Transverse colon (tissue), 4 donors: ENCODE measurements around the gene PGS1. TPM values are rescaled to one million over a fixed set of nuclear protein-coding genes. Genes with fewer than 3 reads are reported as not detected.

Experiments used
- DNase-seq: peaks from one replicate; pipeline ENCODE4 v3.0.0-alpha.2; 2019
- H3K27ac ChIP-seq, 4 donors: fragments of 200-600 bp; sonication (generic); 2 replicates each; pipeline ENCODE4 v1.5.1; 2016 to 2018; ENCODE audit warnings: inconsistent platforms in 4 of 4
- H3K27me3 ChIP-seq: fragments of 200-600 bp; sonication (generic); 2 replicates; pipeline ENCODE4 v1.5.1; 2017; ENCODE audit warnings: inconsistent platforms
- H3K36me3 ChIP-seq, 4 donors: fragments of 200-600 bp; sonication (generic); 2 replicates each; pipeline ENCODE4 v1.5.1; 2017 to 2019; ENCODE audit warnings: inconsistent platforms in 4 of 4
- H3K4me1 ChIP-seq, 4 donors: fragments of 200-600 bp; sonication (generic); 2 replicates each; pipeline ENCODE4 v1.5.1; 2017 to 2020; ENCODE audit warnings: inconsistent platforms in 4 of 4
- H3K4me3 ChIP-seq, 4 donors: fragments of 200-600 bp; sonication (generic); 1 replicate in 1 of 4; 2 replicates in 3 of 4; pipeline versions ENCODE4 v1.5.1 to v1.6.1; 2017 to 2019; ENCODE audit warnings: inconsistent platforms in 4 of 4
- H3K9me3 ChIP-seq, 2 donors: fragments of 200-600 bp; sonication (generic); 2 replicates each; pipeline ENCODE4 v1.5.1; 2017 to 2019; ENCODE audit warnings: inconsistent platforms in 2 of 2
- CTCF ChIP-seq, 5 experiments: fragments of 200-600 bp in 3 of 5; fragments of 450-650 bp in 2 of 5; sonication (generic) in 3 of 5; IDR thresholded peaks; 1 replicate in 2 of 5; 2 replicates in 3 of 5; pipeline ENCODE4 v1.5.1; 2016 to 2017; ENCODE audit warnings: antibody characterized with exemption in 5 of 5, inconsistent platforms in 3 of 5, mild to moderate bottlenecking in 2 of 5, moderate library complexity in 1 of 5
- EP300 ChIP-seq: sonication (generic); formaldehyde crosslinking; IDR thresholded peaks from one replicate; pipeline ENCODE4 v1.6.1; 2017; ENCODE audit warnings: antibody characterized with exemption, low read depth
- POLR2A ChIP-seq: fragments of 450-650 bp; IDR thresholded peaks from one replicate; pipeline ENCODE4 v1.6.1; 2016; ENCODE audit warnings: antibody characterized with exemption, mild to moderate bottlenecking, moderate library complexity
- POLR2AphosphoS5 ChIP-seq, 3 donors: sonication (generic); formaldehyde crosslinking; IDR thresholded peaks; one replicate each; pipeline ENCODE4 v1.6.1; 2016; ENCODE audit warnings: antibody characterized with exemption in 3 of 3
- WGBS, 2 donors: methylation state at CpG; one replicate each; pipeline ENCODE4 v1.1.5; 2018; ENCODE audit warnings: low coverage in 1 of 2; 5-methylcytosine and 5-hydroxymethylcytosine counted together
- in situ Hi-C, 4 donors: fragments of 200-750 bp; cut with MboI; loops; one replicate each; pipeline versions ENCODE4 v1.15.0 to v1.15.1; 2017; ENCODE audit warnings: low sequenced_read_pairs in 3 of 4, low pct_ligation_motif_present in 1 of 4, low pct_unique_long_range_greater_than_20kb in 1 of 4
- intact Hi-C: fragments of 100-400 bp; cut with DNase I; formaldehyde crosslinking; loops from one replicate; pipeline ENCODE4 v1.15.1; 2023; ENCODE audit warnings: low total_unique reads
- total RNA-seq, 4 donors: library from RNA; depleted of rRNA; stranded (reverse); fragments of >200 nt; gene quantifications; one replicate each; pipeline ENCODE4 v1.1.0, GENCODE V29; 2016

Gene PGS1
- total RNA-seq, 4 donors from 2014 or later: 32.1 to 77.6 (median 60.1) TPM

GRCh38 chr17:78433013-78433727 is 54.7 kb downstream of the PGS1 start:
- Histone ChIP-seq H3K27me3 (peaks cover 8% of the 10 kb centered on the region), H3K36me3 (no peaks in the 10 kb centered on the region), H3K4me1 (peaks cover 0 to 3% (median 0%) of the 10 kb centered on the region in 4 donors), H3K27ac (no peak overlapping the region), H3K4me3 (no peak overlapping the region), H3K9me3 (no peaks in the 10 kb centered on the region)
- in situ Hi-C loops: loop anchor here in 1 of 4 donors (25.0 kb wide), 1 partner anchor 346 kb away; no protein-coding TSS in a partner anchor
- WGBS, 2 donors: 54% methylated on average over 19 of the region's 20 CpGs; no CpG with 5 or more reads in 1 of the 2 donors
- intact Hi-C loops: no loop called here
- TF ChIP-seq CTCF (IDR thresholded peaks at IDR 0.05): no peak
- TF ChIP-seq EP300: no peak
- no peak for TF ChIP-seq POLR2A
- no peak for TF ChIP-seq POLR2AphosphoS5 (IDR thresholded peaks at IDR 0.05)
- no peak for DNase-seq

GRCh38 chr17:78433780-78434335 is 55.4 kb downstream of the PGS1 start:
- peaks cover 8% of the 10 kb centered on the region for H3K27me3 ChIP-seq
- no peaks in the 10 kb centered on the region for H3K4me1 ChIP-seq
- H3K27ac ChIP-seq: no peak overlapping the region
- no peak for DNase-seq
- no peaks in the 10 kb centered on the region for H3K9me3 ChIP-seq
- no peak for TF ChIP-seq CTCF (IDR thresholded peaks at IDR 0.05)
- TF ChIP-seq POLR2A: no peak
- no peak for TF ChIP-seq POLR2AphosphoS5 (IDR thresholded peaks at IDR 0.05)
- TF ChIP-seq EP300: no peak
- no peak overlapping the region for H3K4me3 ChIP-seq
- intact Hi-C loops: no loop called here
- WGBS, 2 donors: 29 to 85% methylated on average over 1 to 13 of the region's 13 CpGs
- H3K36me3 ChIP-seq: no peaks in the 10 kb centered on the region
- in situ Hi-C loops: loop anchor here in 1 of 4 donors (25.0 kb wide), 1 partner anchor 347 kb away; no protein-coding TSS in a partner anchor

- no peak overlapping the region for H3K4me3 ChIP-seq
- intact Hi-C loops (no loop called here), in situ Hi-C loops (loop anchor here in 1 of 4 donors (25.0 kb wide), 1 partner anchor 347 kb away; no protein-coding TSS in a partner anchor)
- TF ChIP-seq POLR2AphosphoS5 (IDR thresholded peaks at IDR 0.05) (no peak), POLR2A (no peak), EP300 (no peak), CTCF (IDR thresholded peaks at IDR 0.05) (no peak)
- H3K27ac ChIP-seq: no peak overlapping the region
- 50 to 52% methylated on average over 4 to 16 of the region's 18 CpGs for WGBS, 2 donors
- no peaks in the 10 kb centered on the region for H3K9me3 ChIP-seq
- no peaks in the 10 kb centered on the region for H3K4me1 ChIP-seq
- peaks cover 8% of the 10 kb centered on the region for H3K27me3 ChIP-seq
- no peaks in the 10 kb centered on the region for H3K36me3 ChIP-seq
- no peak for DNase-seq
Measured at GRCh38 chr17:78434455-78435329, 56.2 kb downstream of the PGS1 start.
